ENCODE measurements around the gene MYB. TPM values are rescaled to one million over a fixed set of nuclear protein-coding genes. Genes with fewer than 3 reads are reported as not detected.

MYB gene
- total RNA-seq, 1 donor from 2014 or later, result 2.0 TPM

DNA sequence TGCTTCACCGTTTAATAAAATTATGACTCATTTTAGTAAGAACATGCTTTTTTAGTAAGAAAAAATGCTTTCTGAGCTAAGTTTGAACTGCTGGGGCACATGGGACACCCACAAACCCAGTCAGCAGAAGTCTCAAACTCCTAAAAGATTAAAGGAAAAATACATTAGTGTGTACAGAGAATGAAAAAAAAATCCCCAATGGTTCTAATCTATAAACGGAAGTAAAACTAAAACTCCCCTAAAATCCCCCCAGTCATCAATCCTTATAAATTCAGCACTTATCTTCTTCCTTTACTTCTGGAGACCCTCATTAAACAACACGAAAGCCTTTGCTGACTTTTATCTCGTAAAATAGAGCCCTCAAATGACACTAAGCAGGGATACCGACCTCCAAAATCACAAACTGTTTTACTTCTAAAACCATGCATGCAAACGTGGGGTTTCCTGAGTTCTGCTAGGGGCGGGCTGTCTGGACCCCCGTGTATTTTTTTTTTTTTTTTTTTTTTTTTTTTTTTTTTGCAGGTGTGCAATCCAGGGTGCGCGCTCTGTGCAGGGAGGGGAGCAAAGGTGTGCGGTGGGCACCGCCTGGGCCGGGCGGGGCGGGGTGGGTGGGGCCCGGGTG, 1.1 kb upstream of the MYB start:
- intact Hi-C loops (cut with DNase I), result no loop called here
- no peaks in the 10 kb centered on the region for H3K9me3 ChIP-seq

DNA sequence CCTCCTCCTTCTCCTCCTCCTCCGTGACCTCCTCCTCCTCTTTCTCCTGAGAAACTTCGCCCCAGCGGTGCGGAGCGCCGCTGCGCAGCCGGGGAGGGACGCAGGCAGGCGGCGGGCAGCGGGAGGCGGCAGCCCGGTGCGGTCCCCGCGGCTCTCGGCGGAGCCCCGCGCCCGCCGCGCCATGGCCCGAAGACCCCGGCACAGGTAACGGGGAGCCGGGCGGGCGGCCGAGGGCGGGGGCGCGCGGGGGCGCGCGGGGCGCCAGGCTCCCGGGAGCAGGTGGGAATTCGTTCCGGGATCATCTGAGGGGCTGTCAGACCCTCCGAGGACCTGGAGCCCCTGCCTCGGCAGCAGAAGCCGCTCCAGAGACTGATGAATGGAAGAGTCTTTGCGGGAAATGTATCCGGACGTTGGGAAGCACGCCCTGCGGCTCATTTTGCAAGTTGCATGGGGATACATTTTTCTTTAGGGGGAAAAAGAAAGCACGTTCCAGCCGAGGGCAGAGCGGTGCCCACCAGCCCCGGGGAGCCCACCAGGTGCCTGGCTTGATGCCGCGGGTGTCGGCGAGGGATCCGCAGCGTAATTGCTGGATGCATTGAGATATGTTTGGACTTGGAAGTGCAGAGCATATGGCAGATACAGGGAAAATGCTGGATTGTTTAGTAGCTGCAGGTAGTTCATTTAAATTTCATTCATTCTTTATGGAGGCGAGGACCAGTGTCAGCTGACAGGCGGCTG, 394 bp downstream of the MYB start:
- intact Hi-C loops (cut with DNase I), result no loop called here
- TF ChIP-seq, protein P1, sequence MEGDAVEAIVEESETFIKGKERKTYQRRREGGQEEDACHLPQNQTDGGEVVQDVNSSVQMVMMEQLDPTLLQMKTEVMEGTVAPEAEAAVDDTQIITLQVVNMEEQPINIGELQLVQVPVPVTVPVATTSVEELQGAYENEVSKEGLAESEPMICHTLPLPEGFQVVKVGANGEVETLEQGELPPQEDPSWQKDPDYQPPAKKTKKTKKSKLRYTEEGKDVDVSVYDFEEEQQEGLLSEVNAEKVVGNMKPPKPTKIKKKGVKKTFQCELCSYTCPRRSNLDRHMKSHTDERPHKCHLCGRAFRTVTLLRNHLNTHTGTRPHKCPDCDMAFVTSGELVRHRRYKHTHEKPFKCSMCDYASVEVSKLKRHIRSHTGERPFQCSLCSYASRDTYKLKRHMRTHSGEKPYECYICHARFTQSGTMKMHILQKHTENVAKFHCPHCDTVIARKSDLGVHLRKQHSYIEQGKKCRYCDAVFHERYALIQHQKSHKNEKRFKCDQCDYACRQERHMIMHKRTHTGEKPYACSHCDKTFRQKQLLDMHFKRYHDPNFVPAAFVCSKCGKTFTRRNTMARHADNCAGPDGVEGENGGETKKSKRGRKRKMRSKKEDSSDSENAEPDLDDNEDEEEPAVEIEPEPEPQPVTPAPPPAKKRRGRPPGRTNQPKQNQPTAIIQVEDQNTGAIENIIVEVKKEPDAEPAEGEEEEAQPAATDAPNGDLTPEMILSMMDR (IDR thresholded peaks at IDR 0.05), result no peak
- ATAC-seq (no peak), DNase-seq (no peak)
- no peak overlapping the region for H3K27ac ChIP-seq
- peak overlapping the region; percentile 63 for H3K4me3 ChIP-seq
- H3K9me3 ChIP-seq, result no peaks in the 10 kb centered on the region
- H3K36me3 ChIP-seq, result no peaks in the 10 kb centered on the region
- peaks cover 25% of the 10 kb centered on the region for H3K4me1 ChIP-seq
- peaks cover 38% of the 10 kb centered on the region for H3K27me3 ChIP-seq

More for the DNA sequence above, 1.1 kb upstream of the MYB start:
- TF ChIP-seq, protein P1 (IDR thresholded peaks at IDR 0.05), result no peak
- DNase-seq (no peak), ATAC-seq (no peak)
- peaks cover 23% of the 10 kb centered on the region for H3K27me3 ChIP-seq
- H3K4me1 ChIP-seq, result peaks cover 25% of the 10 kb centered on the region
- H3K27ac ChIP-seq, result no peak overlapping the region
- H3K4me3 ChIP-seq, result peak overlapping the region; percentile 63
- H3K36me3 ChIP-seq, result no peaks in the 10 kb centered on the region

DNA sequence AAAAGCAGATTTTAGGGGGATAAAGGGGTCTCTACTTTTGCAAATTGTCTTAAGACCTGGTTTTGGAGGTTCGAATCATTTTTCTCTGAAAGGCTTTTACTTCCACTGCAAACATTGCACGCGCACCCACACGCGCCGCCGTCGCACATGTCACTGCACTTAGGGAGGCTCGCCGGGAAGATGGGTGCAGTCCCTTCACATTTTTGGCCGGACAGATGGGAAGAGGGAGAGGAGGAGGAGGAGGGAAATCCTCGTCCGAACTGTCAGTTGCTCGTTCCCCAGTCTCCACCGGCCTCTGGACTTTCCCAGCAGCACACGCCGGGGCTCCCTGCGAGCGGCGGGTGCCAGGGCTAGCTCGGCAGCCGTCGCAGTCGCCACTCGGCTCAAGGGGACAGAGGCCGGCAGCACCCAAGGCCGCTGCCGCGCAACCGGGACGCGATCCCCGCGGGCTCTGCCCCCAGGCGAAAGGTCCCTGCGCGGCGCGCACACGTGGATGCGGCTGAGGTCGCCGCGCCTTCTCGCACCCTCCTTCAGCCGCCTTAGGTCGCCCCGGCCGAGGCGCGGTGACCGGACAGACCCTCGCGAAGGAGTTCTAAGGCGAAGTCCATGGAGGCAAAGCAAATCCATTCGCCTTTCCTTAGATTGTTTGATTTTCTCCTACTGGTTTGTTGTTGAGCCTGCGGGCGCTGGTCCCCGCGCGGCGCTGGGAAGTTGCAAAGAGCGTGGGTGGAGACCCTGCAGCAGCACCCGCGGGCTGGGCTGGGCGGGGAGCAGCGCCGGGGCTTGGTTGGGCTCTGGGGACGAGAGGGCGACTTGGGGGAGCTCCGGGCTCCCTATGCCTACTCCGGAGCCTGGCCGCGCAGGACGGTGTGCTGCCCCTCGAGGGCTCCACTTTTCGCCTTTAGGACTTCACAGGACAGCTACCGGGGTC, 1.2 kb downstream of the MYB start:
- Histone ChIP-seq H3K27ac (no peak overlapping the region), H3K9me3 (no peaks in the 10 kb centered on the region), H3K27me3 (peaks cover 38% of the 10 kb centered on the region), H3K4me1 (peaks cover 25% of the 10 kb centered on the region), H3K4me3 (peak overlapping the region; percentile 63), H3K36me3 (no peaks in the 10 kb centered on the region)
- intact Hi-C loops (cut with DNase I), result no loop called here
- ATAC-seq (peak; percentile 63), DNase-seq (peak; percentile 75)
- TF ChIP-seq, protein P1 (IDR thresholded peaks at IDR 0.05), result no peak

DNA sequence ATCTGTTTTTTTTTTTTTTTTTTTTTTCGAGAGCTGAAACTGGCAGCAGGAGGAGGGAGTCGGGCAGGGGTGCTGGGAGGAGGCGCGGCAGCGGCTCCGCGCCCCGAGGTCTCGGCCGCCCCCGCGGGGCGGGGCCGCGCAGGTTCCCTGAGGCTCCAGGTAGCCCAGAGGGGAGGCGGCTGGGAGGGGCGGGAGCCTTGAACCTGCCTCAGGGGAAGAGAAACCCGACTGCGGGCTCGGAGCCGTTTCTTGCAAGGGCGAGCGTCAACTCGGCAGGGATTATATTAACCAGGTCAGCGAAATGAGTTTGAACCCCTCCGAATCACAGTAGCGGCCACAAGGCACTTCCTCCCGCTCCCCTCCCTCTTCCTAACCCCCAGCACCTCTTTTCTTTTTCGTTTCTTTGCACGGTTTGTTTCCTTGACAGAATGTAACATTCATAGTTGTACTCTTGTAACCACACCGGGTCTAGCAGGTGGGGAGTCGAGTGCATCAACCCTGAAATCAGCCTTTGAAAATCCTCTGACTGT, 2.0 kb downstream of the MYB start:
- DNase-seq, result peak; percentile 74
- H3K36me3 ChIP-seq, result no peaks in the 10 kb centered on the region
- no peak overlapping the region for H3K27ac ChIP-seq
- H3K4me3 ChIP-seq, result peak overlapping the region; percentile 63
- intact Hi-C loops (cut with DNase I), result no loop called here
- peaks cover 25% of the 10 kb centered on the region for H3K4me1 ChIP-seq
- H3K9me3 ChIP-seq, result no peaks in the 10 kb centered on the region
- peaks cover 38% of the 10 kb centered on the region for H3K27me3 ChIP-seq
- TF ChIP-seq, protein P1 (IDR thresholded peaks at IDR 0.05), result no peak
- ATAC-seq, result peak; percentile 61

Measured in upper lobe of right lung (tissue), 1 donor.